Measurements from ENCODE around the gene ZNF718.
"Not testable (repeated sequence)": the region's sequence is repeated elsewhere in the genome, so short reads cannot be mapped to it uniquely, and the experiment has no call there.

The ZNF718 gene

DNA sequence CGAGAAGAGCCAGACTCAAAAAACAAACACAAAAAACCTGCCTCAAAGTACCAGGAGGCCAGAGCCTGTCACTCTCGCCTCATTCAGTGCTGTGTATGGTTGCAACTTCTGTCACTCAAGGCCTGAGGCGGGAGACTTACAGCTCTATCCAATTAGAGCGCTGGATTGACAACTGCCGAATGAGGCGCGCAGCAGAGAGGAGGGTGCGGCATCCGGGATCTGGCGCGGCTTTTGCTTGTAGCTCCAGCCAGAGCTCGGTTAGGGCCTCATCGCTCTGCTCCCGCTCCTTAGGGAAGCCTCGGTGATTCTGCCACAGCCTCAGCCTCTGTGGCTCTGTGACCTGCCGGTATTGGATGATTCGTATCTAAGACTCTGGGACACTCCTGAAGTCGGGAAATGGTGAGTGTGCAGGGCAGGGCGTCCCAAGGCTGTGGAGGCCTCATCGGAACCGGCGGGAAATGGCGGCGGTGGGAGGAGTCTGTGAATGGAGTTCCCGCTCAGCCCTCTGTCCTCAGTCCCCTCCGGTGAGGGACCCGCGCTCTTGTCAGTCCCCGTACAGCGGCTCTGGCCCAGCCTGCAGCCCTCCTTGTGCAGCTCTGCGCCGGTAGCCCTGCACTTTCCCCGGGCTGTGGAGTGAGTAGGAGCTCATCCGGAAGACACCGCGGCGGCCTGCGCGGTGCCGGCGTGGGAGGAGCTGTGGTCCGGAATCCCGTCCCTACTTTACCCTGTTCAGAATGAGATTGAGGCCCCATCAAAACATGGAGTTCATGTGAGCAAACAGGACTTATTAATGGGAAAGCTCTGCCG, at the start of gene ZNF718:
Gene ZNF718, plus strand, starts transcription at position 227 of the 807 bp plus-strand sequence. Its CDS starts 170 bp downstream, at position 397.
- peak within 1 kb of the TSS; percentile 78 for H3K9ac ChIP-seq (ENCODE audit: low read length)
- no peaks in the 10 kb centered on the region for H3K27me3 ChIP-seq (ENCODE audit: control insufficient read depth in 1 of 2, insufficient read depth in 2 of 2, low read length in 2 of 2)
- H3K9me3 ChIP-seq (ENCODE audit: low read length) = no peaks in the 10 kb centered on the region
- peaks cover 6% of the 10 kb centered on the region for H3K4me1 ChIP-seq (ENCODE audit: insufficient read depth, low read length)
- peaks cover 15% of the 10 kb centered on the region for H3K36me3 ChIP-seq (ENCODE audit: insufficient read depth, low read length)
- H3K4me3 ChIP-seq (ENCODE audit: low read depth in 1 of 2, low read length in 2 of 2) = peak within 1 kb of the TSS; percentile 92 to 99
- H3K27ac ChIP-seq (ENCODE audit: low read depth, low read length) = peak within 1 kb of the TSS; percentile 90

DNA sequence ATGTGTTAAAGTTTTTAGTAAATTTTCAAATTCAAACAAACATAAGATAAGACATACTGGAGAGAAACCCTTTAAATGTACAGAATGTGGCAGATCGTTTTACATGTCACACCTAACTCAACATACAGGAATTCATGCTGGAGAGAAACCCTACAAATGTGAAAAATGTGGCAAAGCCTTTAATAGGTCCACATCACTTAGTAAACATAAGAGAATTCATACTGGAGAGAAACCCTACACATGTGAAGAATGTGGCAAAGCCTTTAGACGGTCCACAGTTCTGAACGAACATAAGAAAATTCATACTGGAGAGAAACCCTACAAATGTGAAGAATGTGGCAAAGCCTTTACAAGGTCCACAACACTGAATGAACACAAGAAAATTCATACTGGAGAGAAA, 38.4 kb upstream of the ZNF718 start:
- peaks cover 63% of the 10 kb centered on the region for H3K9me3 ChIP-seq (ENCODE audit: low read length)
- peaks cover 33% of the 10 kb centered on the region for H3K36me3 ChIP-seq (ENCODE audit: insufficient read depth, low read length)
- peak overlapping the region in 1 of 2 donors; percentile 42 for H3K4me3 ChIP-seq (ENCODE audit: low read depth in 1 of 2, low read length in 2 of 2)
- H3K4me1 ChIP-seq (ENCODE audit: insufficient read depth, low read length) = no peaks in the 10 kb centered on the region
- no peaks in the 10 kb centered on the region for H3K27me3 ChIP-seq (ENCODE audit: control insufficient read depth in 1 of 2, insufficient read depth in 2 of 2, low read length in 2 of 2)
- H3K27ac ChIP-seq (ENCODE audit: low read depth, low read length) = no peak overlapping the region
- no peak overlapping the region for H3K9ac ChIP-seq (ENCODE audit: low read length)

DNA sequence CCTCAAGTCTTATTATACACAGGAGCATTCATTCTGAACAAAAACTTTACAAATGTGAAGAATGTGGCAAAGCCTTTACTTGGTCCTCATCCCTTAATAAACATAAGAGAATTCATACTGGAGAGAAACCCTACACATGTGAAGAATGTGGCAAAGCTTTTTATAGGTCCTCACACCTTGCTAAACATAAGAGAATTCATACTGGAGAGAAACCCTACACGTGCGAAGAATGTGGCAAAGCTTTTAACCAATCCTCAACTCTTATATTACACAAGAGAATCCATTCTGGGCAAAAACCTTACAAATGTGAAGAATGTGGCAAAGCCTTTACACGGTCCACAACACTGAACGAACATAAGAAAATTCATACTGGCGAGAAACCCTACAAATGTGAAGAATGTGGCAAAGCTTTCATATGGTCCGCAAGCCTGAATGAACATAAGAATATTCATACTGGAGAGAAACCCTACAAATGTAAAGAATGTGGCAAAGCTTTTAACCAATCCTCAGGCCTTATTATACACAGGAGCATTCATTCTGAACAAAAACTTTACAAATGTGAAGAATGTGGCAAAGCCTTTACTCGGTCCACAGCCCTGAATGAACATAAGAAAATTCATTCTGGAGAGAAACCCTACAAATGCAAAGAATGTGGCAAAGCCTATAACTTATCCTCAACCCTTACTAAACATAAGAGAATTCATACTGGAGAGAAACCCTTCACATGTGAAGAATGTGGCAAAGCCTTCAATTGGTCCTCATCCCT, 37.6 kb upstream of the ZNF718 start:
- H3K27ac ChIP-seq (ENCODE audit: low read depth, low read length); H3K27me3 ChIP-seq (ENCODE audit: control insufficient read depth in 1 of 2, insufficient read depth in 2 of 2, low read length in 2 of 2); H3K4me1 ChIP-seq (ENCODE audit: insufficient read depth, low read length); H3K9ac ChIP-seq (ENCODE audit: low read length): not testable (repeated sequence)
- Histone ChIP-seq H3K9me3 (ENCODE audit: low read length) (peaks cover 62% of the 10 kb centered on the region), H3K4me3 (ENCODE audit: low read depth in 1 of 2, low read length in 2 of 2) (peak overlapping the region; percentile 2 to 33), H3K36me3 (ENCODE audit: insufficient read depth, low read length) (peaks cover 30% of the 10 kb centered on the region)

DNA sequence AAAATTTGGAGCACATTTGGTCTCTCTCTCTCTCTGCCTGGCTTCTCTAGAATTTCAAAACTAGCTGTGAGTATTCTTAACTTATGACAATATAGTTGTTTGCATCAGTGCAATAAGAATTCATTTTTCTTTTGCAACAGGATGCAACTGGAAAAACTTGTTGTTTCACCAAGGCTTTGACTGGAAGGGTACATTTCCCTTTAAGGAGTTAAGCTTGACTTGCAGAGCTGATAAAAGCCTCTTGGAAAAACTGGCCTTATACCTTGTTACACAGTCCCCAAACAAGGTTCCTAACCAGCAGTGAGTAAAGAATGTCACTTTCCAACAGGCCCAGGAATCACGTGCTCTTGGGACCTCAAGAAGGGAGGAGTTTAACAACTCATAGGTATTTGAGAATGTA, 25.9 kb upstream of the ZNF718 start:
- H3K4me1 ChIP-seq (ENCODE audit: insufficient read depth, low read length) = no peaks in the 10 kb centered on the region
- H3K27me3 ChIP-seq (ENCODE audit: control insufficient read depth in 1 of 2, insufficient read depth in 2 of 2, low read length in 2 of 2) = no peaks in the 10 kb centered on the region
- peaks cover 34% of the 10 kb centered on the region for H3K9me3 ChIP-seq (ENCODE audit: low read length)
- H3K9ac ChIP-seq (ENCODE audit: low read length) = no peak overlapping the region
- no peak overlapping the region for H3K4me3 ChIP-seq (ENCODE audit: low read depth in 1 of 2, low read length in 2 of 2)
- no peak overlapping the region for H3K27ac ChIP-seq (ENCODE audit: low read depth, low read length)
- H3K36me3 ChIP-seq (ENCODE audit: insufficient read depth, low read length) = no peaks in the 10 kb centered on the region

DNA sequence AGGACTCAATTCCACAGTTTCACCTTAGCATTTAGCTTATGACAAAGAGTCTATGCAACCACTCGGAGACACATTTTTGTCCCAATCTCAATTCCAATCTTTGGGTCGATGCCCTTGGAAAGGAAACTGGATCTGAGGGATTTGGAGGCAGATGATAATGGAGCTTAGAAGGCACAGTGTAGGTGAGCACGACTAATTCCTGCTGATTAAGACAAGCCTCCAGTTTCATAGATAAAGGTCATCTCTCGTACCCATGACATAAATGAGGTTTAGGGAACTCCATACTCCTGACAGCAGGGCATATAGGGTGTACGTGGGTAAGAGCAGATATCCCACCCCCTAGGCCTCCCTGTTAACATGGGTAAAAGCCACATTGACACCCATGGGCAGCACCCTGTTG, 24.4 kb upstream of the ZNF718 start:
- Histone ChIP-seq H3K27ac (ENCODE audit: low read depth, low read length) (no peak overlapping the region), H3K27me3 (ENCODE audit: control insufficient read depth in 1 of 2, insufficient read depth in 2 of 2, low read length in 2 of 2) (no peaks in the 10 kb centered on the region), H3K4me3 (ENCODE audit: low read depth in 1 of 2, low read length in 2 of 2) (no peak overlapping the region), H3K9ac (ENCODE audit: low read length) (no peak overlapping the region), H3K4me1 (ENCODE audit: insufficient read depth, low read length) (no peaks in the 10 kb centered on the region), H3K9me3 (ENCODE audit: low read length) (peaks cover 29% of the 10 kb centered on the region), H3K36me3 (ENCODE audit: insufficient read depth, low read length) (no peaks in the 10 kb centered on the region)

DNA sequence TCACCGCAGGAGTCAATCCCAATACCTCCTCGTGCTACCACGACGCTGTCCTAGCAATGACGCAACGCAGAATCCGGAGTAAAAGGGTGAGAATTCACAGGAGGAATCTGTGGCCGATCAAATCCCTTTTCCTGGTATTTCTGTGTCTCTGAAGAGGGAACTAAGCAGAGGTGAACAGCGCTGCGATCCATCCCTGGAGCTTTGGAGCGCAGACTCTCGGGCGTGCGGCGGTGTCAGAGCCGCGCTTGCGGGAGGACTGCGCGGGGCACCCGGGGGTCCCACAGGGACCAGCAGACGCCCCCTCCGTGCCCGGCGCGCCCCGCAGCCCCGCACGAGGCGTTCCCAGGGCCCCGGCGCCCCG, 17.2 kb upstream of the ZNF718 start:
- Histone ChIP-seq H3K9me3 (ENCODE audit: low read length) (peaks cover under 1% of the 10 kb centered on the region), H3K9ac (ENCODE audit: low read length) (no peak overlapping the region), H3K4me3 (ENCODE audit: low read depth in 1 of 2, low read length in 2 of 2) (peak overlapping the region in 1 of 2 donors; percentile 18), H3K27me3 (ENCODE audit: control insufficient read depth in 1 of 2, insufficient read depth in 2 of 2, low read length in 2 of 2) (peaks cover 16 to 44% of the 10 kb centered on the region in 2 donors), H3K27ac (ENCODE audit: low read depth, low read length) (no peak overlapping the region), H3K36me3 (ENCODE audit: insufficient read depth, low read length) (no peaks in the 10 kb centered on the region), H3K4me1 (ENCODE audit: insufficient read depth, low read length) (no peaks in the 10 kb centered on the region)

DNA sequence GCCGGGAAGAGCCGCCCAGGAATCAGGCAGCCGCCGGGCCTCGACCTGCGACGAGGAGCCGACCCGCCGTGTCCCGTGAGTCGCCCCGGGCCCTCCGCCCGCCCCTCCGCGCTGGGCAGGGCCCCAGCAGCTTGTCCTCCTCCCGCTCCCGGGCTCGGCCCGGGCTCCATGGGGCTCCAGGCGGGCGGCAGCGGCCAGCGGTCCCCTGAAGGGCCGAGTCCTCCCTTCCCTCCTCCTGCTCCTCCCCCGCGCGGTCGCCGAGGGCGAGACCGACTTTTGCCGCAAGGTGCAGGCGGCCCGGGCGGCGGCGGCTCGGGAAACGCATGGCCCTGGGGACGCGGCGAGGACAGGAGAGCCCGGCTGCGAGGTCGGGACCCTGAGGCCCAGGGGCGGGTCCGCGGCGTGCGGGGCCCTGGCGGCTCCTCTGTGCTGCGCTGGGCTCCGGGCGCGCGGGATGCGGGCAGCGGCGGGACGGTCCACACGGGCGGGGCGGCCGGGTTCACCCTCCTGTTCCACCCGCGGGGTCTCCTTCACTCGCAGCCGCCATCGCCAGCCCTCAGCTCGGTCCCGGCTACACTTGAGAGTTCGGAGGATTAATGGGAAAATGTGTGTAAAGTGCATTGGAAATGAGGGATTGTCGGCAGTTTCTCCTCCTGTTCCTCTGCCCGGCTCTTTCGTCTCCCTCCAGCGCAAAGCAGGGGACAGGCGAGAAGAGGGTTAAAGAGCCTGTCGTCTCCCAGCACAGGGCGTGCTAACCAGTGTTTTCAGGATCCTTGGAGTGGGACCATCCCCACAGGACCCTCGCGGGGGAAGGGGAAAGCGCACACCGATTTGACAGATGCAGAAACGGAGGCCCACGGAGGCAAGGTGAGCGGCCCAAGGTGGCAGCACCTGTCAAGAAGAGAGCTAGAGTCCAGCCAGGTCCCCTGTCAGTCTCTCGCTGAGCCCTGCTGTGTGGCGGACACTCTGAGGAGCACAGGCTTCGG, 16.6 kb upstream of the ZNF718 start:
- Histone ChIP-seq H3K9me3 (ENCODE audit: low read length) (no peaks in the 10 kb centered on the region), H3K4me3 (ENCODE audit: low read depth in 1 of 2, low read length in 2 of 2) (peak overlapping the region; percentile 5 to 18), H3K27me3 (ENCODE audit: control insufficient read depth in 1 of 2, insufficient read depth in 2 of 2, low read length in 2 of 2) (peaks cover 16 to 44% of the 10 kb centered on the region in 2 donors), H3K36me3 (ENCODE audit: insufficient read depth, low read length) (no peaks in the 10 kb centered on the region), H3K4me1 (ENCODE audit: insufficient read depth, low read length) (no peaks in the 10 kb centered on the region), H3K9ac (ENCODE audit: low read length) (no peak overlapping the region), H3K27ac (ENCODE audit: low read depth, low read length) (no peak overlapping the region)

DNA sequence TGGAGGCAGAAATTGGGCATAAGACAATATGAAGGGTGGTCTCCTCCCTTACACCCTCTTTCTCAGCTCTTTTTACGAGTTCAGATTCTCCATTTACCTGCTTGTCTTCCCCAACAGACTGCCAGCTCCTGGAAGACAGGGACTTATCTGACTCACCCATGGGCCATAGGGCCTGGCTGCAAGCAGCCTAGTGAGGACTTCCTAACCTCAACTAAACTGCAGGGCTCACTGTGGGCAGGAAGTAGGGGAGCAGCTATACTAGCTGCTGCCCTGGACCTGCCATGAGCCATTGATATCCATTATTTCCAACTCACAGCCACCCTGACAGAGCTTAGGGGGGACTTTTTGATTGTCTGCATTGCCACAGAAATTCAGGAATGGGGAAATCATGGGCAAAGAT, 11.5 kb upstream of the ZNF718 start:
- Histone ChIP-seq H3K4me3 (ENCODE audit: low read depth in 1 of 2, low read length in 2 of 2) (no peak overlapping the region), H3K4me1 (ENCODE audit: insufficient read depth, low read length) (no peaks in the 10 kb centered on the region), H3K27ac (ENCODE audit: low read depth, low read length) (no peak overlapping the region), H3K36me3 (ENCODE audit: insufficient read depth, low read length) (no peaks in the 10 kb centered on the region), H3K9me3 (ENCODE audit: low read length) (no peaks in the 10 kb centered on the region), H3K27me3 (ENCODE audit: control insufficient read depth in 1 of 2, insufficient read depth in 2 of 2, low read length in 2 of 2) (peaks cover 16 to 27% of the 10 kb centered on the region in 2 donors), H3K9ac (ENCODE audit: low read length) (no peak overlapping the region)

DNA sequence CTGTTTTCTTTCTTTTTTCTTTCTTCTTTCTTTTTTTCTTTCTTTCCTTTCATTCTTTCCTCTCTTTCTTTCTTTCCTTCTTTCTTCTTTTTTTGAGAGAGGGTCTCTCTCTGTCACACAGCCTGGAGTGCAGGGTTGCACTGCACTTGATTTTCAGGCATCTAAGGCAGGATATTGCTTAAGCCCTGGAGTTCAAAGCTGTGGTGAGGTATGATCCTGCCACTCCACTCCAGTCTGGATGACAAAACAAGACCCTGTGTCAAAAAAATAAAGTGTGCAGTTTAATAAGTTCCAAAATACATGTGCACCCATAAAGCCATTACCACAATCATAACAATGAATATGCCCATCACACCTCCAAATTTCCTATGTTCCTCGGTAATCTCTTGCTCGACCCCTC, 10.6 kb upstream of the ZNF718 start:
- no peak overlapping the region for H3K27ac ChIP-seq (ENCODE audit: low read depth, low read length)
- no peaks in the 10 kb centered on the region for H3K9me3 ChIP-seq (ENCODE audit: low read length)
- no peaks in the 10 kb centered on the region for H3K4me1 ChIP-seq (ENCODE audit: insufficient read depth, low read length)
- no peaks in the 10 kb centered on the region for H3K36me3 ChIP-seq (ENCODE audit: insufficient read depth, low read length)
- H3K9ac ChIP-seq (ENCODE audit: low read length) = no peak overlapping the region
- no peak overlapping the region for H3K4me3 ChIP-seq (ENCODE audit: low read depth in 1 of 2, low read length in 2 of 2)
- peaks cover 8 to 17% of the 10 kb centered on the region in 2 donors for H3K27me3 ChIP-seq (ENCODE audit: control insufficient read depth in 1 of 2, insufficient read depth in 2 of 2, low read length in 2 of 2)

DNA sequence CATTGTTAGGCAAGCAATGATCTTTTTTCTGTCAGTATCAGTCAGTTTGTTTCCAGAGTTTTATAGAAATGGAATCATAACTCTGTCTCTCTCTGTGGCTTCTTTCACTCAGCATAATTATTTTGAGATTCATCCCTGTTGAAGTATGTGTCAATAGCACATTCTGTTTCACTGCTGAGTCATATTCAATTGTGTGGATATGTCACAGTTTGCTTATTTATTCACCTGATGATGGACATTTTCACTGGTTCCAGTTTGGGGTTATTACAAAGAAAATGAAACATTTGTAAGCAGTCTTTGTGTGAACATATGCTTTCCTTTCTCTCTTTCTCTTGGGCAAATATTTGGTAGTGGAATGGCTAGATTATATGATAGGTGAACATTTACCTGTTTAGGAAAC, 10.2 kb upstream of the ZNF718 start:
- Histone ChIP-seq H3K27ac (ENCODE audit: low read depth, low read length) (no peak overlapping the region), H3K27me3 (ENCODE audit: control insufficient read depth in 1 of 2, insufficient read depth in 2 of 2, low read length in 2 of 2) (peaks cover 4 to 13% of the 10 kb centered on the region in 2 donors), H3K4me3 (ENCODE audit: low read depth in 1 of 2, low read length in 2 of 2) (no peak overlapping the region), H3K36me3 (ENCODE audit: insufficient read depth, low read length) (no peaks in the 10 kb centered on the region), H3K9ac (ENCODE audit: low read length) (no peak overlapping the region), H3K9me3 (ENCODE audit: low read length) (no peaks in the 10 kb centered on the region), H3K4me1 (ENCODE audit: insufficient read depth, low read length) (no peaks in the 10 kb centered on the region)

DNA sequence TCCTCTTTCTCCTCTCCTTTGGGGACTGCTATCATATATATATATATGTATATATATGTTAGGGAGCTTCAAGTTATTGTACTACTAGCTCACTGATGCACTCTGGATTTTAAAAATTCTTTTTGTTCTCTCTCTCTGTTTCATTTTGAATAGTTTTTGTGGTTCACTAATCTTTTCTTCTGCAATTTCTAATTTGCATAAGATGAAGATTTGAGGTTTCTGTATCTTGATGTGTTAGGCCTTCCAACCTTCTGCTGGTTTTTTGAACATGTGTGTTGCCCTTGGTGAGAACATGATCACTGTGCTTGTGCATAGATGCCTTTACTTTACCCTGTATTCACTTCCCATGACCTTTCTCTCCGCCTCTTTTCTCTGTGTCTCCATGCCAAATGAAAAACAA, 7.8 kb upstream of the ZNF718 start:
- Histone ChIP-seq H3K9me3 (ENCODE audit: low read length) (no peaks in the 10 kb centered on the region), H3K27me3 (ENCODE audit: control insufficient read depth in 1 of 2, insufficient read depth in 2 of 2, low read length in 2 of 2) (no peaks in the 10 kb centered on the region), H3K9ac (ENCODE audit: low read length) (no peak overlapping the region), H3K27ac (ENCODE audit: low read depth, low read length) (no peak overlapping the region), H3K4me3 (ENCODE audit: low read depth in 1 of 2, low read length in 2 of 2) (no peak overlapping the region), H3K36me3 (ENCODE audit: insufficient read depth, low read length) (no peaks in the 10 kb centered on the region), H3K4me1 (ENCODE audit: insufficient read depth, low read length) (no peaks in the 10 kb centered on the region)
